A673 (cell line): ENCODE data around the gene GGA1.

Experiments used
- EZH2 ChIP-seq: fragments of 200-600 bp; sonication (generic); IDR thresholded peaks from 2 replicates; pipeline ENCODE4 v1.6.1; 2017; ENCODE audit warnings: borderline replicate concordance, low read depth, mild to moderate bottlenecking, mixed read lengths, antibody characterized with exemption, low read length; ENCODE audit not compliant: poor library complexity, severe bottlenecking
- TF ChIP-seq, protein P1 (sequence below): fragments of 300-800, 200-600 bp; sonication (generic); conservative IDR thresholded peaks from 2 replicates; pipeline ENCODE4 v1.5.1; 2017; ENCODE audit warnings: low read depth, mild to moderate bottlenecking, antibody characterized with exemption, low read length, moderate library complexity, mixed read lengths

GRCh38 chr22:37639070-37639760, 30.6 kb downstream of the GGA1 start, which contains the start of gene SH3BP1:
- TF ChIP-seq, protein P1, sequence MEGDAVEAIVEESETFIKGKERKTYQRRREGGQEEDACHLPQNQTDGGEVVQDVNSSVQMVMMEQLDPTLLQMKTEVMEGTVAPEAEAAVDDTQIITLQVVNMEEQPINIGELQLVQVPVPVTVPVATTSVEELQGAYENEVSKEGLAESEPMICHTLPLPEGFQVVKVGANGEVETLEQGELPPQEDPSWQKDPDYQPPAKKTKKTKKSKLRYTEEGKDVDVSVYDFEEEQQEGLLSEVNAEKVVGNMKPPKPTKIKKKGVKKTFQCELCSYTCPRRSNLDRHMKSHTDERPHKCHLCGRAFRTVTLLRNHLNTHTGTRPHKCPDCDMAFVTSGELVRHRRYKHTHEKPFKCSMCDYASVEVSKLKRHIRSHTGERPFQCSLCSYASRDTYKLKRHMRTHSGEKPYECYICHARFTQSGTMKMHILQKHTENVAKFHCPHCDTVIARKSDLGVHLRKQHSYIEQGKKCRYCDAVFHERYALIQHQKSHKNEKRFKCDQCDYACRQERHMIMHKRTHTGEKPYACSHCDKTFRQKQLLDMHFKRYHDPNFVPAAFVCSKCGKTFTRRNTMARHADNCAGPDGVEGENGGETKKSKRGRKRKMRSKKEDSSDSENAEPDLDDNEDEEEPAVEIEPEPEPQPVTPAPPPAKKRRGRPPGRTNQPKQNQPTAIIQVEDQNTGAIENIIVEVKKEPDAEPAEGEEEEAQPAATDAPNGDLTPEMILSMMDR, result no peak
- TF ChIP-seq EZH2, result no peak
